ENCODE results near the gene FKBP15. TPM values are rescaled to one million over a fixed set of nuclear protein-coding genes. Genes with fewer than 3 reads are reported as not detected.

The FKBP15 gene
- total RNA-seq, 1 donor from 2014 or later, result 18.2 TPM

DNA sequence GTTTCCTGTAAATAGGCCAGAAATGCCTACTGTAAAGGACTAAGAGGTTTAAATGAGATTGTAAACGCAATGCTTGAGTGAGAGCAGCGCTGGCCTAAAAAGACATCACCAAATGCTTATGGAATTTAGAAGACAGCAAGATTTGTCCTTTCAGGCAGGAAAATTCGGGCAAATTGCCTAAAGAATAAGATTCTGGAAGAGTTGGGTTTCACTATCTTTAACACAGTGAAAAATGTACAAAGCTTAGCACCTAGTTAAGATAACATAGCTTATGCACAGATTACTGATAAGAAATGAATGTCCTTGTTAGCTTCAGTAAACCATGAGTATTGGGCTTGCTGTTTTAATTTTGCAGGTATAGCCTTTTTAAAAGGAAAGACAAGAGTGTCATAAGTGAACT is 4.7 kb downstream of the FKBP15 start:
- Mint-ChIP-seq H3K36me3 (ENCODE audit: unreplicated experiment) (no peaks in the 10 kb centered on the region), H3K9me3 (ENCODE audit: unreplicated experiment) (peaks cover 6% of the 10 kb centered on the region), H3K27ac (ENCODE audit: unreplicated experiment) (no peak overlapping the region), H3K27me3 (ENCODE audit: unreplicated experiment) (peaks cover 5% of the 10 kb centered on the region), H3K4me3 (ENCODE audit: unreplicated experiment) (no peak overlapping the region), H3K4me1 (ENCODE audit: low read depth, unreplicated experiment) (peaks cover 4% of the 10 kb centered on the region)
- no peak for DNase-seq
- TF ChIP-seq, protein P1, sequence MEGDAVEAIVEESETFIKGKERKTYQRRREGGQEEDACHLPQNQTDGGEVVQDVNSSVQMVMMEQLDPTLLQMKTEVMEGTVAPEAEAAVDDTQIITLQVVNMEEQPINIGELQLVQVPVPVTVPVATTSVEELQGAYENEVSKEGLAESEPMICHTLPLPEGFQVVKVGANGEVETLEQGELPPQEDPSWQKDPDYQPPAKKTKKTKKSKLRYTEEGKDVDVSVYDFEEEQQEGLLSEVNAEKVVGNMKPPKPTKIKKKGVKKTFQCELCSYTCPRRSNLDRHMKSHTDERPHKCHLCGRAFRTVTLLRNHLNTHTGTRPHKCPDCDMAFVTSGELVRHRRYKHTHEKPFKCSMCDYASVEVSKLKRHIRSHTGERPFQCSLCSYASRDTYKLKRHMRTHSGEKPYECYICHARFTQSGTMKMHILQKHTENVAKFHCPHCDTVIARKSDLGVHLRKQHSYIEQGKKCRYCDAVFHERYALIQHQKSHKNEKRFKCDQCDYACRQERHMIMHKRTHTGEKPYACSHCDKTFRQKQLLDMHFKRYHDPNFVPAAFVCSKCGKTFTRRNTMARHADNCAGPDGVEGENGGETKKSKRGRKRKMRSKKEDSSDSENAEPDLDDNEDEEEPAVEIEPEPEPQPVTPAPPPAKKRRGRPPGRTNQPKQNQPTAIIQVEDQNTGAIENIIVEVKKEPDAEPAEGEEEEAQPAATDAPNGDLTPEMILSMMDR (IDR thresholded peaks at IDR 0.05; ENCODE audit: partially characterized antibody, unreplicated experiment), result no peak

DNA sequence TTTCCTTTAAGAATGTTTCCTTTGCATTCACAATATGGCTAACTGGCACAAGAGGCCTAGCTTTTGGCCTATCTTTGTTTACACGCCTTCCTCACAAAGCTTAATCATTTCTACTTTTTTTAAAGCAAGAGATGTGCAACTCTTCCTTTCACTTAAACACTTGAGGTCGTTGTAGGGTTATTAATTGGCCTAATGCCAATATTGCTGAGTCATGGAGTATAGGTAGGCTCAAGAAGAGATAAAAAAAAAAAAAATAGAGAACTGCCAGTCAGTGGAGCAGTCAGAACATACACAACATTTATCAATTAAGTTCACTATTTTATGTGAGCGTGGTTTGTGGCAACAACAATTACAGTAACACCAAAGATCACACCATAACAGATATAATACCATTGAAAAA is 5.9 kb downstream of the FKBP15 start:
- DNase-seq, result no peak
- Mint-ChIP-seq H3K4me1 (ENCODE audit: low read depth, unreplicated experiment) (peaks cover 4% of the 10 kb centered on the region), H3K36me3 (ENCODE audit: unreplicated experiment) (no peaks in the 10 kb centered on the region), H3K9me3 (ENCODE audit: unreplicated experiment) (no peaks in the 10 kb centered on the region), H3K27me3 (ENCODE audit: unreplicated experiment) (no peaks in the 10 kb centered on the region), H3K27ac (ENCODE audit: unreplicated experiment) (no peak overlapping the region), H3K4me3 (ENCODE audit: unreplicated experiment) (no peak overlapping the region)
- TF ChIP-seq, protein P1 (IDR thresholded peaks at IDR 0.05; ENCODE audit: partially characterized antibody, unreplicated experiment), result no peak

- Mint-ChIP-seq H3K4me1 (ENCODE audit: low read depth, unreplicated experiment) (no peaks in the 10 kb centered on the region), H3K27me3 (ENCODE audit: unreplicated experiment) (no peaks in the 10 kb centered on the region), H3K36me3 (ENCODE audit: unreplicated experiment) (peaks cover 4% of the 10 kb centered on the region), H3K27ac (ENCODE audit: unreplicated experiment) (no peak overlapping the region), H3K4me3 (ENCODE audit: unreplicated experiment) (no peak overlapping the region), H3K9me3 (ENCODE audit: unreplicated experiment) (no peaks in the 10 kb centered on the region)
- no peak for DNase-seq
- TF ChIP-seq, protein P1 (IDR thresholded peaks at IDR 0.05; ENCODE audit: partially characterized antibody, unreplicated experiment), result no peak
Measured at GRCh38 chr9:113210815-113211214, 10.3 kb downstream of the FKBP15 start.

DNA sequence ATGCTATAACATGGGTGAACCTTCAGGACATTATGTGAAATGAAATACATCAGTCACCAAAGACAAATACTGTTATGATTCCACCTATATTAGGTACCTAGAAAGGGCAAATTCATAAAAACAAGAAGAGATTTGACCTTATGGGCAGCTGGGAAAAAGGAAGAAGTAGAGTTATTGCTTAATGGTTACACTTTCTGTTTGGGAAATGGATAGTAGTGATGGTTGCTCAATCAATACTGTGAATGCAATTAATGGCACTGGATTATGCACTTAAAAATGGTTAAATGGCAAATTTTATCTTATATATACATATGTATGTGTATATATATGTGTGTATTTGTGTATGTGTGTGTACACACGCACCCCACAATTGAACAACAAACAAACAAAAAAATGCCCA is 15.2 kb downstream of the FKBP15 start:
- H3K27ac Mint-ChIP-seq (ENCODE audit: unreplicated experiment), result no peak overlapping the region
- no peak overlapping the region for H3K4me3 Mint-ChIP-seq (ENCODE audit: unreplicated experiment)
- no peaks in the 10 kb centered on the region for H3K27me3 Mint-ChIP-seq (ENCODE audit: unreplicated experiment)
- H3K4me1 Mint-ChIP-seq (ENCODE audit: low read depth, unreplicated experiment), result no peaks in the 10 kb centered on the region
- no peaks in the 10 kb centered on the region for H3K9me3 Mint-ChIP-seq (ENCODE audit: unreplicated experiment)
- no peak for DNase-seq
- TF ChIP-seq, protein P1 (IDR thresholded peaks at IDR 0.05; ENCODE audit: partially characterized antibody, unreplicated experiment), result no peak
- H3K36me3 Mint-ChIP-seq (ENCODE audit: unreplicated experiment), result peaks cover 4% of the 10 kb centered on the region

GRCh38 chr9:113205432-113205831 is 15.6 kb downstream of the FKBP15 start:
- no peaks in the 10 kb centered on the region for H3K4me1 Mint-ChIP-seq (ENCODE audit: low read depth, unreplicated experiment)
- no peak for DNase-seq
- no peaks in the 10 kb centered on the region for H3K9me3 Mint-ChIP-seq (ENCODE audit: unreplicated experiment)
- H3K4me3 Mint-ChIP-seq (ENCODE audit: unreplicated experiment), result no peak overlapping the region
- H3K27ac Mint-ChIP-seq (ENCODE audit: unreplicated experiment), result no peak overlapping the region
- TF ChIP-seq, protein P1 (IDR thresholded peaks at IDR 0.05; ENCODE audit: partially characterized antibody, unreplicated experiment), result no peak
- H3K36me3 Mint-ChIP-seq (ENCODE audit: unreplicated experiment), result peaks cover 4% of the 10 kb centered on the region
- H3K27me3 Mint-ChIP-seq (ENCODE audit: unreplicated experiment), result no peaks in the 10 kb centered on the region
